ENCODE results near the gene CHID1.

CHID1 gene

DNA sequence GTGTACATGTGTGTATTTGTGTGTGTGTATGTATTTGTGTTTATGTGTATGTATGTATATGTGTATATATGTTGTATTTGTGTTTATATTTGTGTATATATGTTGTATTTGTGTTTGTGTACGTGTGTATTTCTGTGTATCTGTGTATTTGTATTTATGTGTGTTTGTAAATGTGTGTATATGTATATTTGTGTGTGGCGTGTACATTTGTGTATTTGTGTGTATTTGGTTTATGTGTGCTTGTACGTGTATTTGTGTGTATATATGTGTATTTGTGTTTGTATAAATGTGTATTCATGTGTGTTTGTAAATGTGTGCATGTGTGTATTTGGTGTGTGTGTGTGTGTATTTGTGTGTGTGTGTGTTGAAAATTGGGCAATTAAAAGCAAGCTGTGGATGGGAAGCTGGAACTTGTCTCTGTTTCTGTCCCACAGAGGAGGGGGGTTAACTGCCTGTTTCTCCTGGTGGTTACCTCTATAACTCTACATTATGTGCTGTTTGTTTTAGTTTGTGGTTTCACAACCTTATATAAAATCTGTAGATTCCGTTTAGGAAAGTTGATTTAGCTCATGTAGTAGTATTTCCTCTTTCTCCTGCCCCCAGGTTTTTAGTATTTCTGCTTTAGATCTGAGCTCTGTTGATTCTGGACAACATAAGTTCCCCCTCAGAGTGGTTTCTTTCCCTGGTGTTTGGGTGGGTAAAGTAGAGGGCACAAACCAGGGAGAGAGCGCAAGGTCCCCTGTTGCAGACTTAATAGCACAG is 44.0 kb upstream of the CHID1 start:
- H3K27me3 ChIP-seq (replicated peaks in 2 of 5; ENCODE audit: control insufficient read depth in 4 of 5, insufficient read depth in 5 of 5, low read length in 4 of 5) = no peaks in the 10 kb centered on the region
- H3K9me3 ChIP-seq (ENCODE audit: control extremely low read depth in 1 of 5, control insufficient read depth in 4 of 5, insufficient read depth in 2 of 5, low read depth in 1 of 5, low read length in 4 of 5) = peaks cover 0 to 8% (median 4%) of the 10 kb centered on the region in 5 experiments
- H3K4me1 ChIP-seq (ENCODE audit: control extremely low read depth in 1 of 4, control insufficient read depth in 4 of 4, insufficient read depth in 4 of 4, low read length in 3 of 4) = peaks cover 0 to 18% (median 16%) of the 10 kb centered on the region in 4 experiments
- ChIA-PET CTCF (interaction anchor here (0.8 to 1.9 kb wide), 3 partner anchors 10 to 30 kb away, joined by 3 to 6 read pairs (median 4); no protein-coding TSS in a partner anchor), POLR2A (interaction anchor here (1.2 kb wide), 2 partner anchors 7 to 16 kb away, joined by 3 to 4 read pairs; no protein-coding TSS in a partner anchor)
- H3K4me3 ChIP-seq (ENCODE audit: control insufficient read depth in 1 of 7, extremely low read depth in 1 of 7, insufficient read depth in 4 of 7, low read depth in 2 of 7, low read length in 6 of 7) = peak overlapping the region in 2 of 7 experiments; percentile 9 to 19
- H3K36me3 ChIP-seq (ENCODE audit: control insufficient read depth in 4 of 4, insufficient read depth in 4 of 4, low read length in 3 of 4) = peaks cover 0 to 24% (median 11%) of the 10 kb centered on the region in 4 experiments
- 100% methylated on average over 3 of the region's 5 CpGs for WGBS (ENCODE audit: insufficient coverage)
- no peak overlapping the region for H3K27ac ChIP-seq (ENCODE audit: insufficient read depth in 1 of 2, low read depth in 1 of 2, low read length in 2 of 2, poor library complexity in 1 of 2, severe bottlenecking in 2 of 2)
- DNase-seq = peak in 1 of 3 donors; percentile 64

DNA sequence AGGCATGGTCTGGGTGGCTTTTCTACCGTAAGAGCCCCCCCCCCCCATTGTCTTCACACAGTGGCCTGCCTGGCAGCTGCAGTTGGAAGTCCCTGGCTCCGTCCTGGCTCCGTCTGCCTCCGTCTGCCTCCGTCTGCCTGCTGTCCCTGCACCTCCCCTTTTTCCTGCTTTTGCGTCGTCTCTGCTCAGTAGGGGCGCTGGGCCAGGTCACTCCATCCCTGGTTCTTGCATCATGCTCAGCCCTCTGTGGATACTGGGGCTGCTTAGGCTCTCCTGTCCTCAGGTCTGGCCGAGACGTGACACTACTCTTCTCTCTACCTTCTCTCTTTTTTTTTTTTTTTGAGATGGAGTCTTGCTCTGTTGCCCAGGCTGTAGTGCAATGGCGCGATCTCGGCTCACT is 42.9 kb upstream of the CHID1 start:
- Histone ChIP-seq H3K27ac (ENCODE audit: insufficient read depth in 1 of 2, low read depth in 1 of 2, low read length in 2 of 2, poor library complexity in 1 of 2, severe bottlenecking in 2 of 2) (no peak overlapping the region), H3K27me3 (replicated peaks in 2 of 5; ENCODE audit: control insufficient read depth in 4 of 5, insufficient read depth in 5 of 5, low read length in 4 of 5) (no peaks in the 10 kb centered on the region), H3K4me3 (ENCODE audit: control insufficient read depth in 1 of 7, extremely low read depth in 1 of 7, insufficient read depth in 4 of 7, low read depth in 2 of 7, low read length in 6 of 7) (no peak overlapping the region), H3K4me1 (ENCODE audit: control extremely low read depth in 1 of 4, control insufficient read depth in 4 of 4, insufficient read depth in 4 of 4, low read length in 3 of 4) (peaks cover 0 to 18% (median 16%) of the 10 kb centered on the region in 4 experiments), H3K36me3 (ENCODE audit: control insufficient read depth in 4 of 4, insufficient read depth in 4 of 4, low read length in 3 of 4) (peaks cover 0 to 23% (median 7%) of the 10 kb centered on the region in 4 experiments), H3K9me3 (ENCODE audit: control extremely low read depth in 1 of 5, control insufficient read depth in 4 of 5, insufficient read depth in 2 of 5, low read depth in 1 of 5, low read length in 4 of 5) (peaks cover 5 to 15% (median 7%) of the 10 kb centered on the region in 5 experiments)
- ChIA-PET POLR2A (no interaction called here), CTCF (no interaction called here)
- DNase-seq = no peak
- 97% methylated on average over 10 of the region's 13 CpGs for WGBS (ENCODE audit: insufficient coverage)

DNA sequence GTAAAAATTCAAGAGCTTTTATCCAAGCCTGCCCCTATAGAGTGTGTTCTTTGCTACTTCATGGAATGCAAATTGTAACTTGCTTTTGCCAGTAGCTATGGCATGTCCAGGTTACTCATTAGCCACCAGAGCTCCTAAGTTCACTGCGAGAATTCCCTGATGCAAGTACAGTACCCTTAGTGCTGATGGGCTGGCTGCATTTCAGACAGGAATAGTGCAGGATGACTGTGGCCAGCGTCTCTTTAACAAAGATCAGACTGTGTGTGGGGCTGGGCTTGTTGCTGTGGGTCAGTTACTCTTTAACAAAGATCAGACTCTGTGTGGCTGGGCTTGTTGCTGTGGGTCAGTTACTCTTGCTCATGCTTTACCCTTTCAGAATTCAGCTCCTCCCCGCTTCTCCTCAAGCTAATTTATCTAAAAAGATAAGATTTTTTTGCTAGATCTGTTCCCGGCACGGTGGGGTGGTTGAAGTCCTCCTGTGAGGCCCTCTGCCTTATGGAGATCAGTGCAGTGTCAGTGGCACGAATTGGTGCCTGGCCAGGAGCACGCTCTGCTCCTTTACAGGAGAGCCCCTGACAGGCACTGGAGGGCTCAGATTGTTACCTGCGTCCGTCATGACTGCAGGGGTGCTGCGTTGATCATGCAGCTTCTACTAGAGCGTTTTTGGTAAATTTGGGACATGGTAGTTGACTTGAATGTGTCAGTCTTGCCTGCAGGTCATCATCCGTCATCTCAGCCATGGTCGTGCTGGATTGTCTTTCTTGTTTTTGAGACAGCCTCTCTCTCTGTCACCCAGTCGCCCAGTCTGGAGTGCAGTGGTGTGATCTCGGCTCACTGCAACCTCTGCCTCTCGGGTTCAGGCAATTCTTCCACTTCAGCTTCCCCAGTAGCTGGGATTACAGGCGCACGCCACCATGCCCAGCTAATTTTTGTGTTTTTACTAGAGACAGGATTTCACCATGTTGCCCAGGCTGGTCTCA is 42.1 kb upstream of the CHID1 start:
- Histone ChIP-seq H3K27ac (ENCODE audit: insufficient read depth in 1 of 2, low read depth in 1 of 2, low read length in 2 of 2, poor library complexity in 1 of 2, severe bottlenecking in 2 of 2) (no peak overlapping the region), H3K36me3 (ENCODE audit: control insufficient read depth in 4 of 4, insufficient read depth in 4 of 4, low read length in 3 of 4) (peaks cover 0 to 18% (median 6%) of the 10 kb centered on the region in 4 experiments), H3K4me1 (ENCODE audit: control extremely low read depth in 1 of 4, control insufficient read depth in 4 of 4, insufficient read depth in 4 of 4, low read length in 3 of 4) (peaks cover 0 to 18% (median 16%) of the 10 kb centered on the region in 4 experiments), H3K9me3 (ENCODE audit: control extremely low read depth in 1 of 5, control insufficient read depth in 4 of 5, insufficient read depth in 2 of 5, low read depth in 1 of 5, low read length in 4 of 5) (peaks cover 5 to 15% (median 7%) of the 10 kb centered on the region in 5 experiments), H3K4me3 (ENCODE audit: control insufficient read depth in 1 of 7, extremely low read depth in 1 of 7, insufficient read depth in 4 of 7, low read depth in 2 of 7, low read length in 6 of 7) (no peak overlapping the region), H3K27me3 (replicated peaks in 2 of 5; ENCODE audit: control insufficient read depth in 4 of 5, insufficient read depth in 5 of 5, low read length in 4 of 5) (no peaks in the 10 kb centered on the region)
- 97% methylated on average over 12 of the region's 18 CpGs for WGBS (ENCODE audit: insufficient coverage)
- CTCF ChIA-PET = interaction anchor here (1.5 kb wide), 1 partner anchor 31 kb away, joined by 3 read pairs; no protein-coding TSS in a partner anchor
- POLR2A ChIA-PET = no interaction called here
- no peak for DNase-seq

DNA sequence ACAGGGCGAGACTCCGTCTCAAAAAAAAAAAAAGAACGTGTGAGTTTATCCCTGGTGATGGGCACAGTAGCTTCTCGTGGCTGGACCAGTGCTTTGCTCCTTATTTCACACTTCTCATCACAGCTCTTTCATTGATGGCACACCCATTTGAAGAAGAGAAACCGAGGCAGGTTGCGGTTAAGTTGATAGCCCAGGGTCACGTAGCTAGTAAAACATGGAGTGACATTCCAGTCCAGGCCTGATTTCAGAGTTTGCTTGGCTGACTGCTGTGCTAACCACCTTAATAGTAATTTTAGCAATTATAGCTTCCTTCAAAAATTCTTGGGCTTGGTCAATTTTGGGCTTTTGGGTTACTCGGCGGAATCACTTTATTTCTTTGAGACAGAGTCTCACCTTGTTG is 40.9 kb upstream of the CHID1 start:
- CTCF ChIA-PET = interaction anchor here (1.0 to 1.5 kb wide), 2 partner anchors 23 to 30 kb away, joined by 3 read pairs; no protein-coding TSS in a partner anchor
- no peak for DNase-seq
- no peaks in the 10 kb centered on the region for H3K27me3 ChIP-seq (replicated peaks in 2 of 5; ENCODE audit: control insufficient read depth in 4 of 5, insufficient read depth in 5 of 5, low read length in 4 of 5)
- 97% methylated on average over 8 of the region's 9 CpGs for WGBS (ENCODE audit: insufficient coverage)
- no peak overlapping the region for H3K4me3 ChIP-seq (ENCODE audit: control insufficient read depth in 1 of 7, extremely low read depth in 1 of 7, insufficient read depth in 4 of 7, low read depth in 2 of 7, low read length in 6 of 7)
- no peak overlapping the region for H3K27ac ChIP-seq (ENCODE audit: insufficient read depth in 1 of 2, low read depth in 1 of 2, low read length in 2 of 2, poor library complexity in 1 of 2, severe bottlenecking in 2 of 2)
- peaks cover 0 to 18% (median 16%) of the 10 kb centered on the region in 4 experiments for H3K4me1 ChIP-seq (ENCODE audit: control extremely low read depth in 1 of 4, control insufficient read depth in 4 of 4, insufficient read depth in 4 of 4, low read length in 3 of 4)
- H3K9me3 ChIP-seq (ENCODE audit: control extremely low read depth in 1 of 5, control insufficient read depth in 4 of 5, insufficient read depth in 2 of 5, low read depth in 1 of 5, low read length in 4 of 5) = peaks cover 5 to 15% (median 7%) of the 10 kb centered on the region in 5 experiments
- POLR2A ChIA-PET = no interaction called here
- peaks cover 0 to 11% (median 4%) of the 10 kb centered on the region in 4 experiments for H3K36me3 ChIP-seq (ENCODE audit: control insufficient read depth in 4 of 4, insufficient read depth in 4 of 4, low read length in 3 of 4)

DNA sequence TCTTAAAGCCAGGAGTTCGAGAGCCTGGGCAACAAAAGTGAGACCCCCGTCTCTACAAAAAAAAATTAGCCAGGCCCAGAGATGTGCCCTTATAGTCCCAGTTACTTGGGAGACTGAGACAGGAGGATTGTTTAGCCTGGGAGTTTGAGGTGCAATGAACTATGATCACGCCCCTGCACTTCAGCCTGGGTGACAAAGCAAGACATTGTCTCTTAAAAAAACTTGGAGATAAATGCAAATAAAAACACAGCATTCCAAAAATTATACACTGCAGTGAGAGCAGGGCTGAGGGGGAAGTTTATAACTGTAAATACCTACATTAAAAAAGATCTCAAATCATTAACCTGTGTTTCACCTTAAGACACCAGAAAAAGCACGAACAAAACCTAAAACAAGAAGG is 37.1 kb upstream of the CHID1 start:
- Histone ChIP-seq H3K27me3 (replicated peaks in 2 of 5; ENCODE audit: control insufficient read depth in 4 of 5, insufficient read depth in 5 of 5, low read length in 4 of 5) (no peaks in the 10 kb centered on the region), H3K27ac (ENCODE audit: insufficient read depth in 1 of 2, low read depth in 1 of 2, low read length in 2 of 2, poor library complexity in 1 of 2, severe bottlenecking in 2 of 2) (no peak overlapping the region), H3K4me1 (ENCODE audit: control extremely low read depth in 1 of 4, control insufficient read depth in 4 of 4, insufficient read depth in 4 of 4, low read length in 3 of 4) (peaks cover 0 to 2% (median 1%) of the 10 kb centered on the region in 4 experiments), H3K36me3 (ENCODE audit: control insufficient read depth in 4 of 4, insufficient read depth in 4 of 4, low read length in 3 of 4) (peaks cover 4 to 28% (median 9%) of the 10 kb centered on the region in 4 experiments), H3K9me3 (ENCODE audit: control extremely low read depth in 1 of 5, control insufficient read depth in 4 of 5, insufficient read depth in 2 of 5, low read depth in 1 of 5, low read length in 4 of 5) (peaks cover 5 to 15% (median 7%) of the 10 kb centered on the region in 5 experiments), H3K4me3 (ENCODE audit: control insufficient read depth in 1 of 7, extremely low read depth in 1 of 7, insufficient read depth in 4 of 7, low read depth in 2 of 7, low read length in 6 of 7) (no peak overlapping the region)
- WGBS (ENCODE audit: insufficient coverage) = 96% methylated on average over 2 of the region's 4 CpGs
- ChIA-PET CTCF (interaction anchor here (0.9 to 1.0 kb wide), 2 partner anchors 9 to 34 kb away, joined by 3 to 4 read pairs; no protein-coding TSS in a partner anchor), POLR2A (interaction anchor here (1.2 kb wide), 1 partner anchor 8 kb away, joined by 4 read pairs; no protein-coding TSS in a partner anchor)
- DNase-seq = no peak

DNA sequence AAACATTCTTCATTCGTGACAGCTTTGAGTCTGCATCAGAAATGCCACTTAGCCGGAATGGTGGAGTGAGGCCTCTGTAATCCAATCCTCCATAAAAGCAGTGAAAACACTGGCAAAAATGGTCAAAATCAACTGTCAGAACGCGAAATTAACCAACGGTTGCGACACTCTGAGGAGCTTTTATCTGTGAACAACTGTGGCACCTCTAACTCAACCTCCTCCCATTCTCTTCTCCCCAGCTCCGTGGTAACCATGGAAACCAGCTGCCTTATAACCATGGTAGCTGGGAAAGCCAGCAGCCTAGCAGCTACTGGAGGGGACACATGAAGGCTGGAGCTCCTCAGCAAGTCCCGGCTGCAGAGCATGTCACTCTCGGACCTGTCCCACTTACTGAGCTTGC is 35.4 kb upstream of the CHID1 start:
- Histone ChIP-seq H3K4me1 (ENCODE audit: control extremely low read depth in 1 of 4, control insufficient read depth in 4 of 4, insufficient read depth in 4 of 4, low read length in 3 of 4) (peaks cover 5 to 18% (median 15%) of the 10 kb centered on the region in 4 experiments), H3K36me3 (ENCODE audit: control insufficient read depth in 4 of 4, insufficient read depth in 4 of 4, low read length in 3 of 4) (peaks cover 4 to 27% (median 9%) of the 10 kb centered on the region in 4 experiments), H3K9me3 (ENCODE audit: control extremely low read depth in 1 of 5, control insufficient read depth in 4 of 5, insufficient read depth in 2 of 5, low read depth in 1 of 5, low read length in 4 of 5) (peaks cover 5 to 15% (median 7%) of the 10 kb centered on the region in 5 experiments), H3K27me3 (replicated peaks in 2 of 5; ENCODE audit: control insufficient read depth in 4 of 5, insufficient read depth in 5 of 5, low read length in 4 of 5) (no peaks in the 10 kb centered on the region), H3K4me3 (ENCODE audit: control insufficient read depth in 1 of 7, extremely low read depth in 1 of 7, insufficient read depth in 4 of 7, low read depth in 2 of 7, low read length in 6 of 7) (no peak overlapping the region), H3K27ac (ENCODE audit: insufficient read depth in 1 of 2, low read depth in 1 of 2, low read length in 2 of 2, poor library complexity in 1 of 2, severe bottlenecking in 2 of 2) (no peak overlapping the region)
- ChIA-PET POLR2A (no interaction called here), CTCF (interaction anchor here (1.7 kb wide), 1 partner anchor 11 kb away, joined by 4 read pairs; no protein-coding TSS in a partner anchor)
- WGBS (ENCODE audit: insufficient coverage) = 90% methylated on average over 9 of the region's 9 CpGs
- no peak for DNase-seq
